Smooth muscle cell of bladder (primary cell): ENCODE data around the gene YWHAQ. TPM values are rescaled to one million over a fixed set of nuclear protein-coding genes. Genes with fewer than 3 reads are reported as not detected.

Experiments
- total RNA-seq: library from RNA; depleted of rRNA; stranded (reverse); fragments of >200 nt; gene quantifications from 2 replicates; pipeline ENCODE4 v1.2.3, GENCODE V29; 2014

Gene YWHAQ
- total RNA-seq, result 238 and 244 TPM in 2 replicates

GRCh38 chr2:9630736-9631552 lies at the start of gene YWHAQ:
Gene YWHAQ, minus strand, starts transcription at chr2:9630997. Its CDS starts 545 bp downstream, at chr2:9630452.

DNA sequence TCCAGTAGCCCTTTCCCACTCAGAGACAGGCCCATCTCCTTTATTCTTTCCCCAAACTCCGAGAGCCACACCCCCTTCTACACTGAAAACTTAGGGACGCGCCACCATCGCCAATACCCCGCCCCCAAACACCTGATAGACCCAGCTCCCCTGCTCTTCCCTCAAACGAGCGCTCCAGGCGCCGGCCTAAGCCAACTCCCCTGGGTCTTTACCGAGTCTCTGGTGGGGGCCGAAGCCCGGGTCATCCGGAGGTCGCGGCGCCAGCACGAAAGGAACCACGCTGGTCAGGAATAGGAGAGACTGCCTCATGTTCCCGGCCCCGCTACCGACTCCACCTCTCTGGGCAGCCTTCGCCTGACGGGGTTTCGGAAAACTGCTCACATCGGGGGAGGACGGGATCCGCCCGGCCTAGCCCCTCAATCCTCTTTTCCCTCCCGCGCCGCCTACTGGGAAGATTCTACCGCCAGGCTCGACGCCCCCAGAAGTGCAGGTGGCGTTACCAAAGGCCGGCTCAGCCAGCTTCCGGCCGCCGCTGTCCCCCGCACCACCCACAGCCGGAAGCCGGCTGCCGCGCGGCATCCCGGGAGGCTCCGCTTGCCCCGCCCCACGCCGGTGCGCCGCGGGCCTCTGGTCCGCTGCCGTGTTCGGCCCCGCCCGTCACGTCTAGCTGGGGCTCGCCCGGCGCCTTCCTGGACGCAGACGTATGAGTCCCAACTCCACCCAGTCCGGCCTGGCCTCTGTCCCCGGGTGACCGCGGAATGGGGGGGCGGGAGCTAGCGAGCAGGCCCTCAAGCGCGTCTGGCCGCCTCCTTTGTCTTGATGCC lies 75.3 kb downstream of the YWHAQ start, which contains the start of gene ADAM17:
Gene ADAM17, minus strand, starts transcription at position 534 of the 824 bp plus-strand sequence. Its CDS starts 225 bp downstream, at position 309.

Other genes with a start within 250 kb of the YWHAQ start
- gene ITGB1BP1, start 207.5 kb downstream of the YWHAQ start, total RNA-seq, result 33.7 and 56.9 TPM in 2 replicates
- 45.2 and 49.5 TPM in 2 replicates for gene CPSF3, start 207.3 kb downstream of the YWHAQ start, total RNA-seq
- 85.1 and 90.5 TPM in 2 replicates for gene IAH1, start 156.4 kb downstream of the YWHAQ start, total RNA-seq
- gene ADAM17, start 75.2 kb downstream of the YWHAQ start, total RNA-seq, result 54.3 and 58.5 TPM in 2 replicates
- gene TAF1B, start 212.5 kb upstream of the YWHAQ start, total RNA-seq, result 18.2 and 24.7 TPM in 2 replicates